K562 (cell line): ENCODE measurements around the gene HOXB1. TPM values are rescaled to one million over a fixed set of nuclear protein-coding genes. Genes with fewer than 3 reads are reported as not detected.

Experiments
- BRD4 ChIP-seq: fragments of 200-600 bp; sonication (generic); IDR thresholded peaks from 2 replicates; pipeline ENCODE4 v1.6.1; 2017; ENCODE audit warnings: inconsistent platforms
- GABPA ChIP-seq: fragments of 200-800 bp; sonication (Bioruptor generic); conservative IDR thresholded peaks from 2 replicates; pipeline ENCODE4 v1.6.1; 2016; ENCODE audit warnings: low read depth, missing genetic modification characterization, missing compliant biosample characterization
- GABPB2 ChIP-seq: fragments of 250-450 bp; sonication (Bioruptor Pico); conservative IDR thresholded peaks from 2 replicates; pipeline ENCODE4 v1.5.1; 2021; ENCODE audit warnings: mild to moderate bottlenecking
- HCFC1 ChIP-seq: IDR thresholded peaks from 2 replicates; pipeline ENCODE4 v1.6.1; 2012; ENCODE audit warnings: low read depth, low read length, improper control_type of control experiment
- KLF13 ChIP-seq: fragments of 450-650 bp; IDR thresholded peaks from 2 replicates; pipeline ENCODE4 v1.6.1; 2016; ENCODE audit warnings: missing genetic modification characterization, low read depth, mild to moderate bottlenecking, missing compliant biosample characterization, moderate library complexity, borderline replicate concordance
- POLR2G ChIP-seq: fragments of 200-400 bp; formaldehyde crosslinking; IDR thresholded peaks from 2 replicates; pipeline ENCODE4 v1.6.1; 2017; ENCODE audit warnings: low read depth, mild to moderate bottlenecking, antibody characterized with exemption, low read length, moderate library complexity
- RBM25 ChIP-seq: fragments of 200-400 bp; formaldehyde crosslinking; IDR thresholded peaks from 2 replicates; pipeline ENCODE4 v1.6.1; 2018; ENCODE audit warnings: low read length, low read depth, moderate library complexity; ENCODE audit not compliant: severe bottlenecking
- SAFB ChIP-seq: fragments of 200-400 bp; formaldehyde crosslinking; IDR thresholded peaks from 2 replicates; pipeline ENCODE4 v1.6.1; 2017; ENCODE audit warnings: low read depth, low read length, borderline replicate concordance
- SMARCB1 ChIP-seq: IDR thresholded peaks from 2 replicates; pipeline ENCODE4 v1.6.1; 2011; ENCODE audit warnings: improper control_type of control experiment, low read depth; ENCODE audit not compliant: insufficient read length
- YY1 ChIP-seq, 3 experiments: IDR thresholded peaks; 2 replicates each; pipeline ENCODE4 v1.6.1; 2011; ENCODE audit warnings: low read length in 2 of 3, mild to moderate bottlenecking in 2 of 3, moderate library complexity in 2 of 3, borderline replicate concordance in 1 of 3, control low read depth in 1 of 3, low read depth in 1 of 3; ENCODE audit not compliant: insufficient read depth in 3 of 3, insufficient replicate concordance in 2 of 3, control insufficient read depth in 1 of 3, insufficient read length in 1 of 3; ENCODE audit errors: extremely low read depth in 1 of 3
- ZNF134 ChIP-seq: fragments of 250-450 bp; sonication (Bioruptor Pico); conservative IDR thresholded peaks from 2 replicates; pipeline ENCODE4 v1.4.0; 2020
- ZNF175 ChIP-seq: fragments of 200-800 bp; sonication (Bioruptor generic); IDR thresholded peaks from 2 replicates; pipeline ENCODE4 v1.6.1; 2016; ENCODE audit warnings: low read depth, mild to moderate bottlenecking, missing genetic modification characterization, missing compliant biosample characterization
- ZNF347 ChIP-seq: fragments of 450-650 bp; formaldehyde crosslinking; IDR thresholded peaks from 2 replicates; pipeline ENCODE4 v1.4.0; 2020; ENCODE audit warnings: low read depth, mild to moderate bottlenecking, moderate library complexity
- ZNF764 ChIP-seq: fragments of 250-450 bp; sonication (Bioruptor Pico); IDR thresholded peaks from 2 replicates; pipeline ENCODE4 v1.4.0; 2020; ENCODE audit warnings: low read depth, mild to moderate bottlenecking, moderate library complexity
- polyA plus RNA-seq, 8 experiments: library from polyadenylated mRNA; depleted of rRNA in 4 of 8; stranded (reverse) in 5 of 8; unstranded in 3 of 8; fragments of >200 nt; fragmentation: Nextera tagmentation in 2 of 8; fragmentation: Illumina TruSeq in 1 of 8; extraction: Ambion mirVana in 2 of 8; extraction: Trizol in 1 of 8; gene quantifications; 2 replicates each; pipeline versions ENCODE4 v1.2.1 to v1.2.3, GENCODE V29; 2011 to 2014; ENCODE audit warnings: inconsistent platforms in 1 of 8, missing spikeins in 1 of 8
- total RNA-seq, 7 experiments: library from RNA; depleted of rRNA in 6 of 7; stranded (reverse); fragments of >200 nt in 6 of 7; fragmentation: Illumina TruSeq in 2 of 7; extraction: Trizol in 2 of 7; gene quantifications; 2 replicates each; pipeline versions ENCODE4 v1.2.1 to v1.2.3, GENCODE V29; 2011 to 2021; ENCODE audit warnings: low replicate concordance in 1 of 7
- TF ChIP-seq, protein P1 (sequence below): fragments of 450-650 bp; IDR thresholded peaks from 2 replicates; pipeline ENCODE4 v1.6.1; 2018; ENCODE audit not compliant: partially characterized antibody
- TF ChIP-seq, protein P2 (sequence below): sonication (generic); formaldehyde crosslinking; IDR thresholded peaks from 2 replicates; pipeline ENCODE4 v1.8.1; 2023; ENCODE audit warnings: mild to moderate bottlenecking, missing genetic modification reagents
- TF ChIP-seq, protein P3 (sequence below), 2 experiments: fragments of 150-350 bp in 1 of 2; IDR thresholded peaks; 2 replicates each; pipeline ENCODE4 v1.6.1; 2012 to 2016; ENCODE audit warnings: low read depth in 2 of 2, low read length in 2 of 2, mild to moderate bottlenecking in 1 of 2, moderate library complexity in 1 of 2

The HOXB1 gene
- total and polyA plus RNA-seq, 9 of the 15 experiments (the other 6 are each of a cell fraction or from before 2014, with no cell fraction given) = 0.04 TPM; not detected in 8

DNA sequence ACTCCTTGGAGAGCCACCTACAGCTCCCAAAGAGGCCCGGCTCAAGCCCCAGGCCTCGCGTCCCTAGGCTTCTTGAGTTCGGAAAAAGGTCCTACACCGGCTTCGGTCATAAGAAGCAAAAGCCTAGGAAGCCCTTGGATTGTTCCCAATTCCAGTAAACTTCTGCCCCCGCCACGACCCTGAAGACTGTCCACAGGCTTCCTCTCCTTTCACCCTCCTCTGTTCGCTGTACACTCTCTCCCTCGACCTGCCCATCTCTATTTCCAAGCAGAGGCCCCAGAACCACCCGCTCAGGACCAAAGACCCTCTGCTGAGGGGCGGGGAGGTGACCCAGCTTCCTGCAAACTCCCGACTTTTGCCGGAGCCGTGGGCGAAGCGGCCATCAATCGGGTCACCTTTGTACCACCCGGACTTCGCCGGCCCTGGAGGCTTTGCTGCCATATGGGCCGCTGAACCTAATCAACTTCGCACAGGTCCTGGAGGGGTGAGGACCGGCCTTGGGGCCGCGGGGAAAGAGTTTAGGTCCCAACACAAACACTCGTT lies 11.4 kb upstream of the HOXB1 start (continued):
- TF ChIP-seq RBM25 (no peak), GABPB2 (CRISPR knock-in tag) (no peak), ZNF764 (CRISPR knock-in tag) (no peak), ZNF175 (CRISPR knock-in tag) (no peak), HCFC1 (no peak), SAFB (no peak), BRD4 (0 out of 2 replicates have a peak, but pooled peaks have one; percentile 15), ZNF347 (CRISPR knock-in tag) (no peak), GABPA (tag) (peak; percentile 20; the same call in 1 of the 2 replicates), YY1 (IDR thresholded peaks at IDR 0.05; ENCODE audit: borderline replicate concordance in 1 of 3, control insufficient read depth in 1 of 3, extremely low read depth in 1 of 3, insufficient read depth in 3 of 3, insufficient read length in 1 of 3, insufficient replicate concordance in 2 of 3, low read depth in 1 of 3, low read length in 2 of 3) (peak in 1 of 3 experiments; percentile 40), KLF13 (tag) (no peak), POLR2G (peak; percentile 59), ZNF134 (no peak), SMARCB1 (no peak)
- TF ChIP-seq, protein P1, sequence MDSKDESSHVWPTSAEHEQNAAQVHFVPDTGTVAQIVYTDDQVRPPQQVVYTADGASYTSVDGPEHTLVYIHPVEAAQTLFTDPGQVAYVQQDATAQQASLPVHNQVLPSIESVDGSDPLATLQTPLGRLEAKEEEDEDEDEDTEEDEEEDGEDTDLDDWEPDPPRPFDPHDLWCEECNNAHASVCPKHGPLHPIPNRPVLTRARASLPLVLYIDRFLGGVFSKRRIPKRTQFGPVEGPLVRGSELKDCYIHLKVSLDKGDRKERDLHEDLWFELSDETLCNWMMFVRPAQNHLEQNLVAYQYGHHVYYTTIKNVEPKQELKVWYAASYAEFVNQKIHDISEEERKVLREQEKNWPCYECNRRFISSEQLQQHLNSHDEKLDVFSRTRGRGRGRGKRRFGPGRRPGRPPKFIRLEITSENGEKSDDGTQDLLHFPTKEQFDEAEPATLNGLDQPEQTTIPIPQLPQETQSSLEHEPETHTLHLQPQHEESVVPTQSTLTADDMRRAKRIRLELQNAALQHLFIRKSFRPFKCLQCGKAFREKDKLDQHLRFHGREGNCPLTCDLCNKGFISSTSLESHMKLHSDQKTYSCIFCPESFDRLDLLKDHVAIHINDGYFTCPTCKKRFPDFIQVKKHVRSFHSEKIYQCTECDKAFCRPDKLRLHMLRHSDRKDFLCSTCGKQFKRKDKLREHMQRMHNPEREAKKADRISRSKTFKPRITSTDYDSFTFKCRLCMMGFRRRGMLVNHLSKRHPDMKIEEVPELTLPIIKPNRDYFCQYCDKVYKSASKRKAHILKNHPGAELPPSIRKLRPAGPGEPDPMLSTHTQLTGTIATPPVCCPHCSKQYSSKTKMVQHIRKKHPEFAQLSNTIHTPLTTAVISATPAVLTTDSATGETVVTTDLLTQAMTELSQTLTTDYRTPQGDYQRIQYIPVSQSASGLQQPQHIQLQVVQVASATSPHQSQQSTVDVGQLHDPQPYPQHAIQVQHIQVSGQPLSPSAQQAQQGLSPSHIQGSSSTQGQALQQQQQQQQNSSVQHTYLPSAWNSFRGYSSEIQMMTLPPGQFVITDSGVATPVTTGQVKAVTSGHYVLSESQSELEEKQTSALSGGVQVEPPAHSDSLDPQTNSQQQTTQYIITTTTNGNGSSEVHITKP = no peak
- TF ChIP-seq, protein P2, sequence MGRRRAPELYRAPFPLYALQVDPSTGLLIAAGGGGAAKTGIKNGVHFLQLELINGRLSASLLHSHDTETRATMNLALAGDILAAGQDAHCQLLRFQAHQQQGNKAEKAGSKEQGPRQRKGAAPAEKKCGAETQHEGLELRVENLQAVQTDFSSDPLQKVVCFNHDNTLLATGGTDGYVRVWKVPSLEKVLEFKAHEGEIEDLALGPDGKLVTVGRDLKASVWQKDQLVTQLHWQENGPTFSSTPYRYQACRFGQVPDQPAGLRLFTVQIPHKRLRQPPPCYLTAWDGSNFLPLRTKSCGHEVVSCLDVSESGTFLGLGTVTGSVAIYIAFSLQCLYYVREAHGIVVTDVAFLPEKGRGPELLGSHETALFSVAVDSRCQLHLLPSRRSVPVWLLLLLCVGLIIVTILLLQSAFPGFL (CRISPR knock-in tag) = no peak
- TF ChIP-seq, protein P3, sequence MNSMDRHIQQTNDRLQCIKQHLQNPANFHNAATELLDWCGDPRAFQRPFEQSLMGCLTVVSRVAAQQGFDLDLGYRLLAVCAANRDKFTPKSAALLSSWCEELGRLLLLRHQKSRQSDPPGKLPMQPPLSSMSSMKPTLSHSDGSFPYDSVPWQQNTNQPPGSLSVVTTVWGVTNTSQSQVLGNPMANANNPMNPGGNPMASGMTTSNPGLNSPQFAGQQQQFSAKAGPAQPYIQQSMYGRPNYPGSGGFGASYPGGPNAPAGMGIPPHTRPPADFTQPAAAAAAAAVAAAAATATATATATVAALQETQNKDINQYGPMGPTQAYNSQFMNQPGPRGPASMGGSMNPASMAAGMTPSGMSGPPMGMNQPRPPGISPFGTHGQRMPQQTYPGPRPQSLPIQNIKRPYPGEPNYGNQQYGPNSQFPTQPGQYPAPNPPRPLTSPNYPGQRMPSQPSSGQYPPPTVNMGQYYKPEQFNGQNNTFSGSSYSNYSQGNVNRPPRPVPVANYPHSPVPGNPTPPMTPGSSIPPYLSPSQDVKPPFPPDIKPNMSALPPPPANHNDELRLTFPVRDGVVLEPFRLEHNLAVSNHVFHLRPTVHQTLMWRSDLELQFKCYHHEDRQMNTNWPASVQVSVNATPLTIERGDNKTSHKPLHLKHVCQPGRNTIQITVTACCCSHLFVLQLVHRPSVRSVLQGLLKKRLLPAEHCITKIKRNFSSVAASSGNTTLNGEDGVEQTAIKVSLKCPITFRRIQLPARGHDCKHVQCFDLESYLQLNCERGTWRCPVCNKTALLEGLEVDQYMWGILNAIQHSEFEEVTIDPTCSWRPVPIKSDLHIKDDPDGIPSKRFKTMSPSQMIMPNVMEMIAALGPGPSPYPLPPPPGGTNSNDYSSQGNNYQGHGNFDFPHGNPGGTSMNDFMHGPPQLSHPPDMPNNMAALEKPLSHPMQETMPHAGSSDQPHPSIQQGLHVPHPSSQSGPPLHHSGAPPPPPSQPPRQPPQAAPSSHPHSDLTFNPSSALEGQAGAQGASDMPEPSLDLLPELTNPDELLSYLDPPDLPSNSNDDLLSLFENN (IDR thresholded peaks at IDR 0.05; ENCODE audit: low read depth in 2 of 2, low read length in 2 of 2) = no peak
